NCI-H2196 treated with DMSO at 0.1 percent for 48 hours (cell line): ENCODE results near the gene TMEM175.

Source experiments
- DNase-seq: peaks from one replicate; lab custom pipeline; 2025; ENCODE audit not compliant: unreplicated experiment; lab: John Stamatoyannopoulos, UW

Gene TMEM175

GRCh38 chr4:931960-932712 lies at the start of gene TMEM175, which contains the start of gene GAK:
TMEM175 (plus strand) TSS chr4:932460; CDS start chr4:947740, 15,280 bp downstream.
GAK (minus strand) TSS chr4:932316; CDS start chr4:932187, 129 bp downstream.
- DNase-seq, result peak; percentile 84

GRCh38 chr4:882646-883045 lies 49.6 kb upstream of the TMEM175 start:
- DNase-seq, result no peak

GRCh38 chr4:883377-884095 lies 48.7 kb upstream of the TMEM175 start:
- DNase-seq, result no peak

- no peak for DNase-seq
Observed at GRCh38 chr4:884259-884658, 48.0 kb upstream of the TMEM175 start.

GRCh38 chr4:884896-885295 lies 47.4 kb upstream of the TMEM175 start:
- no peak for DNase-seq

GRCh38 chr4:885353-885752 lies 46.9 kb upstream of the TMEM175 start:
- no peak for DNase-seq

GRCh38 chr4:886244-886643 lies 46.0 kb upstream of the TMEM175 start:
- DNase-seq, result no peak

GRCh38 chr4:887034-887763 lies 45.1 kb upstream of the TMEM175 start:
- DNase-seq, result no peak

- DNase-seq, result no peak
Observed at GRCh38 chr4:888029-888428, 44.2 kb upstream of the TMEM175 start.

- no peak for DNase-seq
Observed at GRCh38 chr4:889516-889915, 42.7 kb upstream of the TMEM175 start.

- DNase-seq, result no peak
Observed at GRCh38 chr4:890036-890695, 42.1 kb upstream of the TMEM175 start.

- no peak for DNase-seq
Observed at GRCh38 chr4:891747-892146, 40.5 kb upstream of the TMEM175 start.

GRCh38 chr4:892780-893179 lies 39.5 kb upstream of the TMEM175 start:
- DNase-seq, result no peak

- no peak for DNase-seq
Observed at GRCh38 chr4:893276-893994, 38.8 kb upstream of the TMEM175 start.

GRCh38 chr4:893995-894705 lies 38.1 kb upstream of the TMEM175 start:
- DNase-seq, result no peak

- DNase-seq, result no peak
Observed at GRCh38 chr4:895596-895995, 36.7 kb upstream of the TMEM175 start.

GRCh38 chr4:896216-896615 lies 36.0 kb upstream of the TMEM175 start:
- DNase-seq, result no peak

GRCh38 chr4:896630-897029 lies 35.6 kb upstream of the TMEM175 start:
- no peak for DNase-seq

- no peak for DNase-seq
Observed at GRCh38 chr4:898123-898522, 34.1 kb upstream of the TMEM175 start.
